GM19025 (cell line): ENCODE data around the gene INTS7.
"Not testable (repeated sequence)": the region's sequence is repeated elsewhere in the genome, so short reads cannot be mapped to it uniquely, and the experiment has no call there.

Source experiments
- ATAC-seq: cut with Tn5 transposase; IDR thresholded peaks from one replicate; pipeline ENCODE4 v1.9.1; 2021; ENCODE audit warnings: mild to moderate bottlenecking, low read depth, moderate library complexity; ENCODE audit not compliant: unreplicated experiment

Gene INTS7

DNA sequence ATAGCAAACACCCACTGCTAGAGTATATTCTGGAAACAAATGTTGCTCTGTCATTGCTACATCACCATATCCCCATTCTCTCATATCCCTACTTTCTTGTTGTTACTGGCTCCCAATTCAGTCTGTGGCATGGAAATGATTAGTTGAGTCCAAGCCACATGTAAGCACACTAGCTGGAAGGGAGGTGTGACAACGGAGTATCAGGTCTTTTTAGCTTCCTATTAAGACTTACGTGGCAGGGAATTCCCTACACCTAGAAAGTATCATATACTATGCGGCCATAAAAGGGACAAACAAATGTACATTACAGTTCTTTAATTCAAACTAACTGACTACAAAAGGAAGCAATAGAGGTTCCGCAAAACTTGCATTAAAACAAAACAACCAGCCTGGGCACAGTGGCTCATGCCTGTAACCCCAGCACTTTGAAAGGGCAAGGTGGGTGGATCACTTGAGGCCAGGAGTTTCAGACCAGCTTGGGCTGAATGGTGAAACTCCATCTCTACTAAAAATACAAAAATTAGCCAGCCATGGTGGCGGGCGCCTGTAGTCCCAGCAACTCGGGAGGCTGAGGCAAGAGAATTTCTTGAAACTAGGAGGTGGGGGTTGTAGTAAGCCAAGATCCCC is 48.6 kb downstream of the INTS7 start:
- no peak for ATAC-seq

DNA sequence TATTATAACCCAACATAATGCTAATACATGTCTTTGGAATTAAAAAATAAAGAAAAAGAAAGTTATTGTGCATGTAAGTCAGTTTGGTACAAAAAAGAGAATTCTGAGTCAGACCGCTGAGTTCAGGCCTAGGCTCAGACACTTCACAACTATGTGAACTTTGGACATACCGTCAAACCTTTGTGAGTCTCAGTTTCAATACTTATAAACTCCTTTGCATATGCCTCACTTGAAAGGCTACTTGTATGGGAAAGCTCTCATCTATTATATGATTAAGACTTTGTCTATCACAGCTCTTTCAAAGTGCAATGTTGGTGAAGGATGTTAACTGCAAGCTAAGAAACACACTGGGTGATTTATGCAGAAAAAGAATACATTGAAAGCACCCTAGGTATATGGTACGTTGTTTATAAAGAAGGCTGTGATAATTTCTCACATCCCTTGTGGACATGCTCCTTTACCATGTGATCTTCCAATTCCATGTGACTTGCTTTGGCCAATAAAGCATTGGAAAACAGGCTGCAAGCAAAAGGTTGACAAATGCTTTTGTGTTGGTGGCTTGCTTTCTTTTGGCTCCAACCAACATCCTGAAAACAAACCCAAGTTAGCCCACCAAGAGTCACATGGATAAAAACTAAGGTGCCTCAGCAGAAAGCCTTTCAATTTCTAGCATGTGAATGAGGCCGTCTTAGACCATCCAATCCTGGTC is 49.6 kb downstream of the INTS7 start:
- peak; percentile 96 for ATAC-seq

- ATAC-seq, result no peak
Observed at GRCh38 chr1:211978596-211978995, 56.8 kb downstream of the INTS7 start.

DNA sequence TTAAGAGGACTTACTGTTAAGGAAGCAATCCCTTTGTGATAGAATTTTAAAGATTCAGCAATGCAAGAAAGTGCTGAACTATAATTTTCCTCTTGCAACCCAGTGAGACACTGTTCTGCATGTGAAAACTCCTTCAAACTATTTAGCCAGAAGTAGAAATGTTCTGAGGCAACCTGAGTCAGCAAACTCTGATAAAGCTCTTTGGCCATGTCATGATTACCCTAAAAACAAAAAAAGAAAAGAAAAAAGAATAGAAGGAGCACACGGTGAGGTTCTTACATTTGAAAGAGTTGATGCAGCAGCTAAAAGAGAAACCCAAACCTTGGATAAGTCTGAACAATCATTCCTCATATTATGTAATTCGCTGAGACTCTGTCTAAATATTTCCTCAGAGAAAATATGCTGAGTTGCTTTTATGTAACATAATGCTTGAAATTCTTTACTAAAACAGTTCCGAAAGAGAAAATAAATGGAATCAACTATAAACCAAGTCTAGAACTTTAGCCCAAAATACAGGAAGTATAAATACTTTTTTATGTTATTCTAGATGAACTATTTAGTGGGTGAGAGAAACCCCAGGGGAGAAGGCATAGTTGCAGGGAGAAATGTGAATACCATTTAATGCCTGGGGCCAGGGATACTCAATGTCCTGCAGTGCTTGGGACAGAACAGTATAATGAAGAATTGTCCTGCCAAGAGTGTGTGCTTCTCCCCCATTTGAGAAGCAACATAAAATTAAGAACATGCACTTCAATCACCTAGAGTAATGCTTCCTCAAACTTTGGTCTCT is 60.0 kb downstream of the INTS7 start:
- ATAC-seq, result no peak

DNA sequence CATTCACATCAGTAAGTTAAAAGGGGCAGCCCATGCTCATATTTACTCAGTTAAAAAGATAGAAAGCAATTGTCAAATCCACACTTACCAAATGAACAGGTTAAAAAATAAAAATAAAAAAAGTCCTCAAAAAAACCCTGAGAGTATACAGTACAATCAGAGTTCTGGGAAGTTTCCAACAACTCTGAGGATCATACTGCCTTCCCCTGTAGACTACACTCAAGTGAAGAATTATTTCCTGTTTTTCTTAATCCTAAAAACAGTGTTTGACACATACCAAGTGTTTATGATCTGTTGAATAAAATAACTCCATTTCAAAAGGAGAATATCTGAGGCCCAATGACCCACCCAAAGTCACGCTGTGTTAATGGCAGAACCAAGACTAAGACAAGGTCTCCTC is 61.8 kb downstream of the INTS7 start:
- no peak for ATAC-seq

DNA sequence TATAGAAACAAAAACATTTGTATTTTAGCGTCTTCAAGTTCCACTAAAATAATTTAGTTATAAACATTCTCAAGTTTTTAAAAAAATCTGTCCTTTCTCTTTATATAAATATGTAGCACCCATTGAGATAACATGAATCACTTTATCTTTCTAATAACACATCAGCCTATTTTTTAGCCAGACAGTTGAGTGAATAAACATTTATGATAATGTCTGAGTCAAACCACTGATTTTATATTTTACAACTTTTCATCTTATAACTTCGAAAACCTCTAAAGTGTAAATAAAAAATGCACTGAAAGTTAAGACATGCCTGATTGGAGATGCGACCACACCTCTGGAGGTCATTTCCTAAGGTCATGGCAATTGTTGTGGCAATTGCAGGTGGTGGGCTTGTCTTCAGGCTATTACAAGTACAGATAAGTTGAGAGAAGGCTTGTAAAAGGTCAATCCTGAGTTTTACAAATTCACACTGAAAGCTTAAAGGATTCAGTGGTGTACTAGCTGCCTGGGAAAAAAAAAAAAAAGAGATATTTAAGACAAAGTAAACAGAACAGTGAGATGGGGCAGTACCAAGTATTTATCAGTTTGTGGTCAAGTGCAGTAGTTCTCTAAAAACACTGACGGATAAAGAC is 67.0 kb downstream of the INTS7 start:
- ATAC-seq, result no peak

DNA sequence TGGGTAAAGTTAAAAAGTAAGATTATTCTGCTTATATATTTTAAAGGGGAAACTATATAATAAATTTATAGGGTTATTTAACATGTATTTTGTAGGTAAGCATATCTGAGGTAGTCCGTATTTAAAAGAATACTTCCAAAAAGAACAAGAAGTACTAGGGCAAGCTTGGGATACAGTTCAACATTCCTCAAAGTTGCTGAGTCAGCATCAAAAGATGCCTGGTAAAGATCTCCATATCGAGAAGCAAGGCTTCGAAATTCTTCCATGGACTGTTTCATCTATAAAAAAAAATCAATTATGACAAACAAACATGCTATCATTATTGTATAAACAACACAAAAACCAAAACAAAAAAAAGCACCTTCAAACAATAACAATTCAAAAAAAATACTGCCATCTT is 67.7 kb downstream of the INTS7 start:
- no peak for ATAC-seq

DNA sequence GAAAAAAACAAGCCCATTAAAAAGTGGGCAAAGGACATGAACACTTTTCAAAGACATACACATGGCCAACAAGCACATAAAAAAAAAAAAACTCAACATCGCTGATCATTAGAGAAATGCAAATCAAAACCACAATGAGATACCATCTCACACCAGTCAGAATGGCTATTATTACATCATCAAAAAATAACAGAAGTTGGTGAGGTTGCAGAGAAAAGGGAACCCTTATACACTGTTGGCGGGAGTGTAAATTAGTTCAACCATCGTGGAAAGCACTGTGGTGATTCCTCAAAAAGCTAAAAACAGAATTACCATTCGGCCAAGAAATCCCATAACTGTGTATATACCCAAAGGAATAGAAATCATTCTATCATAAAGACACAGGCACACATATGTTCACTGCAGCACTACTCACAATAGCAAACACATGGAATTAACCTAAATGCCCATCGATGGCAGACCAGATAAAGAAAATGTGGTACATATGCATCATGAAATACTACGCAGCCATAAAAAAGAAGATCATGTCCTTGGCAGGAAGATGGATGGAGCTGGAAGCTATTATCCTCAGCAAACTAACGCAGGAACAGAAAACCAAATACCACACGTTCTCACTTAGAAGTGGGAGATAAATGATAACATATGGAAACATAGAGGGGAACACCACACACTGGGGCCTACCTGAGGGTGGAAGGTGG is 70.1 kb downstream of the INTS7 start:
- ATAC-seq, result no peak

DNA sequence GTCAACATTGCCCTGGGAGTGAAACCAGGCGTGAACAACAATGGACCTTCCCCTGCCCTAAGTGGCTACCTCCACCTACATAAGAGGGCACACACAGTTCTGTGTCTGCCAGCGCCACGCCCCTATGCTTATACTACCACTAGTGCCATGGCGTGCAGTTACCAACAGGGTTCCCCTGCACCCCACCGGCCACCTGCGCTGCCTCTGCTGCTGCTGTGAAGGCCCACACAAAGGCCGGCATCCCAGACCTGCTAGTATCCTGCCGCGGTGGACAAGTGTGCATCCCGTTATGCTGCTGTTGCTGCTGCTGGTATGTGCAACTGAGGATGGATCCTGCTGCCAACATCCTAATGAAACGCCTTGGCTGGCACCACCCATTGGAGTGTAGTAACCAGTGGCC is 75.7 kb downstream of the INTS7 start:
- ATAC-seq, result no peak

DNA sequence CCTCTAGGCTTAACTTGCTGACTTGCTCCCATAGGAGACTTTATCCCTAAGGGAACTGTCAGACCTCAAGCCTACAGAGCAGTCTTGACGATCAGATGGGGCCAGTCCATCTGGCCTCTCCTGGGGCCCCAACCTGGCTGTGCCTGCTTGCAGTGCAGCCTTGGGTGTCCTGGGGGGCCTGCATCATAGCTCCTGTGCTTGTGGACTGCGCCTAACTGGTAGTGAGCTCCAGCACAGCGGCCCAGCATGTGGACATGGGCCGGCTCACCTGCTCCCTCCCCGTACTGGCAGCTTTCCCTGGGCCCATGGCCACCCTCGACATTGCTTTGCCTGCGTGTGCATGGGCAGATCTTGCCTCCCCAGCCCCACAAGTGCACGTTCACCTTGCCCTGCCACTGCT is 76.1 kb downstream of the INTS7 start:
- no peak for ATAC-seq

DNA sequence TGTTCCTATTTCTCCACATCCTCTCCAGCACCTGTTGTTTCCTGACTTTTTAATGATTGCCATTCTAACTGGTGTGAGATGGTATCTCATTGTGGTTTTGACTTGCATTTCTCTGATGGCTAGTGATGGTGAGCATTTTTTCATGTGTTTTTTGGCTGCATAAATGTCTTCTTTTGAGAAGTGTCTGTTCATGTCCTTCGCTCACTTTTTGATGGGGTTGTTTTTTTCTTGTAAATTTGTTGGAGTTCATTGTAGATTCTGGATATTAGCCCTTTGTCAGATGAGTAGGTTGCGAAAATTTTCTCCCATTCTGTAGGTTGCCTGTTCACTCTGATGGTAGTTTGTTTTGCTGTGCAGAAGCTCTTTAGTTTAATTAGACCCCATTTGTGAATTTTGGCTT is 81.3 kb downstream of the INTS7 start:
- not testable (repeated sequence) for ATAC-seq

- ATAC-seq, result not testable (repeated sequence)
Observed at GRCh38 chr1:211953543-211953942, 81.8 kb downstream of the INTS7 start.

- ATAC-seq, result no peak
Observed at GRCh38 chr1:211952299-211952698, 83.1 kb downstream of the INTS7 start.

DNA sequence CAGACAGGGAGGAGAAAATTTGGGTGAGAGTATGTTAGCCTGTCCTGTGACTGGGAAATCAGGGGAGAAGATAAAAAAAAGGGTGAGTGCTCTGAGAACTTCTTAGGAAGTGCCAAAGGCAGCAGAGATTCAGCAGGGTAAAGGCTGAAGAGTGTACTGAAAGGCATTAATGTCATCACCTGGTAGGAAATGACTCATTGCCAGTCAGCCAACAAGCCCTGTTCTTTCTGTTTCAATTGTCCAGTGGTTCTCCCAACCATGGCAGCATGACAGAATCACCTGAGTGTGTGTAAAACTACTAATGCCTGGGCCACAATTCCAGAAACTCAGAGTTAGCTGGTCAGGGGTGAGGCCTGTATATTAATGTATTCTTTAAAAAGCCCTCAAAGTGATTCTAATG is 83.5 kb downstream of the INTS7 start:
- ATAC-seq, result peak; percentile 69

GRCh38 chr1:211948377-211948776 is 87.0 kb downstream of the INTS7 start:
- ATAC-seq, result no peak

- no peak for ATAC-seq
Observed at GRCh38 chr1:211947396-211948295, 87.7 kb downstream of the INTS7 start.

DNA sequence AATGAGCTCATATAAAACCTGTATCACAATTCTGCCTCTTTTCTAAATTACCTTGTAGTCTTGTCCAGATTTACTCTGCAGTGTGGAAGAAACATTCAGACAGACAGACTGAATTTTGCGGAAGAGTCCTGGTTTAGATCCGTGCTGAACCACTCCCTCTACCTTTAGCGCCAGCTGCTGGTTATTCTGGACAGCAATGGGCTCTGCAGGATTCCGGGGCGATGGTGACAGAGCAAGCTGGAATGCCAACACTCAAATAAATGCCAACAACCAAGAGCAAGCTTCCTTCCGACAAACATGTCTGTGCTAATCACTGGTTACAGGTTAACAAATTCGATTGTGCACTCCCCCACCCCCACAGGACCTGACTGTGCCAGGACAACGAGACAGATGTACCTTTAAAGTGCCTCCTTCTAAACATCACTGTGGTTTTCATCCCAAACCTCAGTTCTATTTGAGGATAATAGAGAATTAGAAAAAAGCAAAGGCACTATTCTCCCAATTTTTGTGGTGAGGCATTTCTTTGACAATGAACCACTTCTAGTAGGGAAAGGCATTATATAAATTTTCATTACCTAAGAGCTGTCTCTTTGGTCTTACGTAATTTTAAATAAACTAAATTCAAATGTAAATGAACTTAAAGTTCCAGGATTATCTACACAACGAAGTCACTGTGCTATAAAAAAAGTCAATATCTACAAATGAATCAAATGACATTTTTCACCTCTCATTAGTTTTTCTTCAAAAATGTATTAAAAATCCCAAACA is 90.4 kb downstream of the INTS7 start:
- no peak for ATAC-seq

DNA sequence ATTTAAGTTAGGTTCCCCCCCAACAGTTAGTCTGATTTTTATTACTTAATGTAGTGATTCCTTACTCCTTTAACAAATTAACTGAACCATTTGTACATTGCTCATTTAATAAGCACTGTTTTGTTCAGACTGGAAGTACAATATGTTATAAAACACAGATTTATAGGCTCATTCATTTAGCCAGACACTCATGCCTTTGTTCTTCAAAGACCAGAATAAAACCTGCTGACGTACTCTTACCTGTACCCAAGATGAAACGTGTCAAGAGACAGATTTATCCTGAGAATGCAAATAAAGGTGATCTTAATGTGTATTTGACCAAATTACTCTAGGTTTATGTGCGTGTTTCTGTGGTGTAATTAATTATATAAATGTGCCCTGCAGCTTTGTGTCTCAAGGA is 92.8 kb downstream of the INTS7 start:
- ATAC-seq, result no peak
